ENCODE measurements around the gene KDM6A.
"Not testable (repeated sequence)": the region's sequence is repeated elsewhere in the genome, so short reads cannot be mapped to it uniquely, and the experiment has no call there.

The KDM6A gene

DNA sequence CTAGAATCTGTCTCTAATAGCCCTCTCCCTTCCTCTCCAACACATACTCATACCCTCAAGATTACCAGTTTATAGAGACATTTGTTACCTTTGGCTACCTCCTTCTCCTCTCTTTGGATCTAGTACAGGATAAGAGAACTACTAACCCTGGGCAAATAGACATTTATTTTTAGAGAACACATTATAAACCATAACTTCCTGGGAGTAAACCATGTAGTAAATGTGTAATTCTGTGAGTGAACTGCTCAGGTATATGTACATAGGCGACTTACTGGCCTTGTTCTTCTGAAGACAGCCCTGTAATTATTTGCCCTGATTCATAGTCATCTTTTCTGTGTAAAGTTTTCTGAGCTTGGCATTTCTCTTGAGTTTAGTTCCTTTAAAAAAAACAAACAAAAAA lies 94.2 kb downstream of the KDM6A start:
- no peak for DNase-seq

DNA sequence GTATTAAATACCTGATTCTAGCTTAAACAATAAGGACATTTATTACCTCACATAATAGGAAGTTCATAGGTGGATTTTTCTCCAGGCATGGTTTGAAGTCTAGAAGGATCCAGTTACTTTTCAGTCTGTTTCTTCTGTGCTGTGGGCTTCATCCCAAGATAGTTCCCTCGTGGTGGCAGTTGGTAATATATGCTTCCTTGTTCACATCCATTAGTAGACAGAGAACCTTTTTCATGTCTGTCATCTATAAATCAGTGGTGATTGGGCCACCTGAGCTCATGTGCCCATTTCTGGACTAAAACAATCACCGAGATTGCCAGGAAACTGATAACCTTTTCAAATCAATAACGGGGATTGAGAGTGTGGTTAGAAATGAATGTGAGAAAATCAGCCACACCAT lies 97.7 kb downstream of the KDM6A start:
- no peak for DNase-seq

DNA sequence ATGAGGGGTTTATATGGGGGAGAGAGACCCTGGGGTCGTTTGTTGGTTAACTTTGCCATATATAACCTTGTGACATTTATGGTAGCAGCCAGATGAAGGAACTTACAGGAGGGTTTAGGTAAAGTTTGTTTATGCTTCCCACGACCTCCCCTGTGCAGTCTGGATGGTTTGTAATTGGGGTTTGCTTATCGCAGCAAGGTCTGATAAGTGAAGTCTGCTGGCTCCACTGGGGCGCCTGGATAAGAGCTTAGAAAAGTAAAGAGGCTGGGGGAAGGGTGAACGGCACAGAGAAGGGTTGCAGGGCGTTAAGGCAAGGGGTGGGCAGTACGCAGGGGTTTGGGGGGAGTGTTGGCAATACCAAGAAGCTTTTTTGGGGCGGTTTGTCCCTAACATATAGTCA lies 98.7 kb downstream of the KDM6A start:
- DNase-seq = no peak

DNA sequence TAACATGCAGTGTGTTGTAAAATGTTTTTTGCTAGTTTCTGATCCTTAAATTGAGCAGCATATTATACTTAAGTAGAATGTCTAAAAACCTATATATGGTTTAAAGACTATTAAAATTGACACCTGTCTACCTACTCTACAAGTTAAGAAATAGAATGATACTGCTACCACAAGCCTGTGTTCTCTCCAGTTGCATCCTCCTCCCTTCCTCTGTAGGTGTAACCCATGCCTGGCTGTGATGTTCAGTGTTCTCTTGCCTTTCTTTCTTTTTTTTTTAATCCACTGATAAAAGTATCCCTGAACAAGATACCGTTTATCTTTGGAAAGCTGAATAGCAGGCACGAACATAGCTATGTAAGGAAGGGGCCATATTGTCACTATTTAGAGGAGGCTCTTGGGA lies 99.1 kb downstream of the KDM6A start:
- no peak for DNase-seq

DNA sequence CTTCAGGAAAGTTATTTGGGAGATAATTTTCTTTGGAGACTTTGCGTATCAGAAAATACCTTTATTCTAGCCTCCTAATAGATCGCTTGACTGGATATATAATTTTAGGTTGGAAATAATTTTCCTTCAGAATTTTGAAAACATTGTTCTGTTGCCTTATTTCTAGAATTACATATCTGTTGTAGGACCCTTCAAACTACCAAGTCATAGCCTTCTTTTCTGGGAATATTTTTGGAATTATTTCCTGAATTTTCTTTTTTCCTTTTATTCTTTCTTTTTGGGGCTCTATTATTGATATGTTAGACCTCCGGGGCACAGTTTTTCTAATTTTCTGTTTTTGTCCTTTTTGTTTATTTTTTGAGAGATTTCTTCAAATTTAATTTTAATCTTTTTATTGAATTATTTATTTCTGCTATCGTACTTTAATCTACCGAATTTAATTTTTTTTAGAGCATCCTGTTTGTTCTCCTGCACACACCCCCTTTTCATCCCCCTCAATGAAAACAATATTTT lies 100.5 kb downstream of the KDM6A start:
- no peak for DNase-seq

- DNase-seq = no peak
Measured at GRCh38 chrX:44974451-44974850, 101.5 kb downstream of the KDM6A start.

- no peak for DNase-seq
Measured at GRCh38 chrX:44975666-44976263, 102.8 kb downstream of the KDM6A start.

- DNase-seq = no peak
Measured at GRCh38 chrX:44978976-44979375, 106.0 kb downstream of the KDM6A start.

DNA sequence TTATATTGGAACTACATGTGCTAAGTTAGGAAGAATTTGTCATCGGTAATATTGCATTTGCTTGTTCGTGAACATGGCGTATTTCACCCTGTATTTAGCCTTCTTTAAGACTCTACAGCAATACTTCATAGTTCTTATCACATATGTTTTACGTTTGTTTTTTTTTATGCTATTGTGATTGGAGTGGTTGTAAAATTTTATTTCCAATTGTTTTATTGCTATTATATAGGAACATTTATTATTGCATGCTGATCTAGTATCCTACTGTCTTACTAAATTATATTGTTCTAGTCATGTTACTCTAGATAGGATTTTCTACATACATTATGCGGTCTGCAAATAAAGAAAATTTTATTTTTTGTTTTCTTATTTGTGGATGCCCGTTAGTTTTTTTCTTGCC lies 107.4 kb downstream of the KDM6A start:
- DNase-seq = no peak

- no peak for DNase-seq
Measured at GRCh38 chrX:44980883-44981282, 107.9 kb downstream of the KDM6A start.

GRCh38 chrX:44989995-44990770 lies 117.2 kb downstream of the KDM6A start:
- no peak for DNase-seq

GRCh38 chrX:44992775-44993174 lies 119.8 kb downstream of the KDM6A start:
- no peak for DNase-seq

DNA sequence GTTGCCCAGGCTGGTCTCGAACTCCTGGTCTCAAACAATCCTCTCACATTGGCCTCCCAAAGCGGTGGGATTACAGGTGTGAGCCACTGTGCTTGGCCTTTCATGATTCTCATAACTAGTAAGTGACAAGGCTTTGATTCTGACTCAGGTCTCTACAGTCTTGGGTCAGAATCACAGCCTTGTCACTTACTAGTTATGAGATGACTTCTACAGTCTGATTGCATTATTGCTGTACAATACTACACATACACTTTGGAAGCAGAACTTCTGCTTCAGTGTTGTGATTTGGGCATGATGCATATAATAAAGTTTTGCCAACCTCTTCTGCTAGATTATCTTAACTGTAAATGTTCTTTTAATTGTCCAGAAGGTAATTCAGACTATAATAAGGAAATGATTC lies 123.3 kb downstream of the KDM6A start:
- no peak for DNase-seq

DNA sequence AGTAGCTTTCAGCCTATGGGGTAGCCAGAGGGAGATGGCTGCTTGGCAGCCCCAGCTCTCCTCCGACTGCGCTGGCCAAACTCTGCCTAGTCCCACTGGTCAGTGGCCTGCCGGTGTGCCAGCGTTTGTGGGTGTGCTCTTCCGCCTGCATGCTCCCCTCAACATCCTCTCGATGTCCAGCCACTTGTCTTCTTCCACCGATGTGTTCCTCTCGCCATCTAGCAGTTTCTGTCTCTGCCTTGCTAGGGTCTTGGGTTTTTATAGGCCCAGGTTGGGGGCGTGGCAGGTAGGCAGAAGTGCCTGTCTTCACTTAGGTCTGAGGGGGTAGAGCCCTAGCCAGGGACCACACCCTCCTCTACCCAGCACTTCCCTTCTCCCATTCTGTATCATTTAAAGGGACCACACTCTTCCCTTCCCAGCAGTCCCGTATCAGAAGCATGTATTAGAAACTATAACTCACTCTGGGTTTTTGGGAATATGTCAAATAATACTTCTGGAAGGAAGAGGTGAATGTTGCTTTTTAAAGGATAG lies 124.4 kb downstream of the KDM6A start:
- DNase-seq = peak in 1 of 2 experiments; percentile 3

DNA sequence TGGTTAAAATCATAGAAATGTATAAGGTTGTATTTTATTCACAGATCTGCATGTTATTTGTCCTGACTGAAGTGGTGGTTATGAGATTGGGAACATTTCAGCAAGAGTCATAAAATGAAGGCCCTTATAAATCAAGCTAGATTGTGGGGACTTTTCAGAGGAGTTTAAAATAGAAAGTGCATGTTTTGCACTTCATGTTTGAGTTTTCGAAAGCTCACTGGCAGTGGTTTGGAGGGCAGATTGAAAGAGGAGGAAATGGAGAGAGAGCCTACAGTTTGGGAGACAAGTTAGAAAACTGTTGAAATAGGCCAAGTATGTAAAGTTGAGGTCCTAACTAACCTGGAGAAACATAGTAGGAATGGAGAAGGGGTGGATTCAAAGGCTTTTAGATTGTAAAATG lies 124.9 kb downstream of the KDM6A start:
- DNase-seq = no peak

- DNase-seq = not testable (repeated sequence)
Measured at GRCh38 chrX:44999237-44999636, 126.2 kb downstream of the KDM6A start.

DNA sequence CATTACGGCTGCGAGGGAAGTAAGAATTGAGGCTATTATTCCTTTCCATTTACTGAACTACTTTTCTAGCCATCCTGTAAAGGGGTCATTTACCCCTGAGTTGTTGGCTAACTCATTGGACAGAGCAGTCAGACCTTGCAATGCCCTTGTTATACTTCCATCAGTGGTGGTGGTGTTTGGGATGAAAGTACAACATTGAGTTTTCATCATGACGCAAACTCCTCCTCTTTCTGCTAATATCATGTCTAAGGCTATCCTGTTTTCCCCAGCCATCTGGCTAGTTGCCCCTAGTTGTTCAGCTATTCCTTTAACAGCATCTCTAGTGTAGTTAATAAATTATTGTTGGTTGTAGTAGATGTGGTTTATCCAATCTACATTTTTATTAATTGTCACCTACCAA lies 126.9 kb downstream of the KDM6A start:
- DNase-seq = not testable (repeated sequence)

DNA sequence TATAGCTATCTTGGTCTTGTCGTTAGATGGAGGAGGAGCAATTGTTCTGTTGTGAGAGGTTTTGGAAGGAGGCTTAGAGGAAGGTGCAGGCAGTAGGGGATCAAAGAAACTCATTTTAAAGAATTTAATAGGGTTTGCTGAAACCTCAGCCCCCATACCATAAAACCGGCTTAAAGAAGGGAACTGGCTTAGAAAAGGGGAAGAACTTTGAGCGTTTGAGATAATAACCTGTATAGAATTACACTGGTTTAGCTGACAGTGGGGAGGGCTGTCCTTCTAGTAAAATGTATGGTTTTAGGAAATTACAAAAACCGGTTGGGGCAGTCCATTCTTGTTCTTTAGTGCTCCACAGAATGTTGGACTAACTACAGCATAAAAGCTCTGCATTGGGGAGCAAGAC lies 128.1 kb downstream of the KDM6A start:
- peak; percentile 33 to 49 for DNase-seq

GRCh38 chrX:45003085-45003484 lies 130.1 kb downstream of the KDM6A start:
- DNase-seq = no peak

DNA sequence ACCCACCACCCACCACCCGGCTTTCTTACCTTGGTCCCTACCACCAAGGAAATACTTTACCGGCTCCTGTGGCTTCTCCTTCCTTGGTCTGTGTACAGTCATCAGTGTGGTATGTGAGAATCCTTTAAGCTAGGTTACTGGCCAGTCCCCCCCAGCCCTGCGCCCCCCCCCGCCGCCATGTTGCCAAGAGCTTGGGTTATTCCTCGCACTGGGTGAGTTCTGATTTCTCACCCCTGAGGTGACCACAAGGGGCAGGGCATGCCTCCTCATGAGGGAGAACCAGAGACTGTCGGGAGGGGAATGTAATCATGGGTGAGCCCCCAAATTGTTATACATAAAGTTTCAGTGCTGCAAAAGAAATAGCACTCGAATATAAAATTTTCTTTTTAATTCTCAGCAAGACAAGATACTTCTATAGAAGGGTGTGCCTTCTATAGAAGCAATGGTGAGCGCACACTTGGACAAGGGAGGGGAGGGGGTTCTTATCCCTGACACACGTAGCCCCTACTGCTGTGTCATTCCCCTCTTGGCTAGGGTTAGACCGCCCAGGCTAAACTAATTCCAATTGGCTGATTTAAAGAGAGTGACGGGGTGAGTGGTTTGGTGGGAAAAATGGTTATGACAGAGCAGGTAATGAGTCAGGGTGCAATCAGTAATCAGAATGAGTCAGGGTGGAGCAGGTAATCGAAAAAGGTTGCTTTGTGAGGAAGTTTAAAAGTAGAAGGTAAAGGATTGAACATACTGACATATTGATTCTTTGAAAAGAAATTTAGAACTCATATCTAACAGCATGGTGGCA lies 133.2 kb downstream of the KDM6A start:
- DNase-seq = no peak

DNA sequence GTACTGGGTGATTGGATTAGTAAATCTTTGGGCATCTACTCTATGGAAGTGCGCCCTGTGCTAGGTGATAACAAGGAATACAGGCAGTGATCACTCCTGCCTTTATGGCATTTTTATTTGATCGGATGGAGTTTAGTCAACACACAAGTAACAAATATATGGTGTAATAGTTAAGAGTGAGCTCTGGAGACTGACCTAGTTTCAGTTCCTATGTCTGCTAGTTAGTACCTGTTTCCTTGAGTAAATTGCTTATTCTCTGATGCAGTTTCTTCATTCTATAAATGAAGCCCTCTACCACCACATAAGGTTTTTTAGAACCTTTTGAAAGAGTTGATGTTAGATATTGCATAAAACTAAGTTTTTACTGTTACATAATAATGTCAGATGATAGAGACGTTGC lies 134.6 kb downstream of the KDM6A start:
- no peak for DNase-seq

DNA sequence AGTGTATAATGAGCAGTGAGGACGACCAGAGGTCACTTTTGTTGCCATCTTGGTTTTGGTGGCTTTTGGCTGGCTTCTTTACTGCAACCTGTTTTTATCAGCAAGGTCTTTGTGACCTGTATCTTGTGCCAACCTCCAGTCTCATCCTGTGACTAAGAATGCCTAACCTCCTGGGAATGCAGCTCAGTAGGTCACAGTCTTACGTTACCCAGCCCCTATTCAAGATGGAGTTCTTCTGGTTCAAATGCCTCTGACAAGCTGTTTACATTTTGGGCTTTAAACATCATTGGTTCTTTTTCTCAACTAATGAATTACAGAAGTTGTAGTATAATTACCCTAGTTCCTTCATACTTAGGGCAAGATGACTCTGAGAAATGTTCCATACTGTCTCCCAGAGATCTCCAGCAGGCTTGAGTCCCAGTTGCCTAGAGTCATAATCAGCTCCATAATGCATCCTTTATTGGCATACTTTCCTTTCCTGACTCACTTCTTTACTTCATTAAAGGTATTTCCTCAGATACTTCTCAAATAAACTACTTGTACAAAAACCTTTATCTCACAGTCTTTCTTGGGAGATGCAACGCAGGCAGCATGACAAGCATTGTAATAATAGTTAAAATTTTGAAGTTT lies 136.5 kb downstream of the KDM6A start:
- no peak for DNase-seq

- DNase-seq = no peak
Measured at GRCh38 chrX:45011131-45011530, 138.1 kb downstream of the KDM6A start.

All from Kasumi-1 (cell line).